H1 (cell line): Measurements from ENCODE around the gene PRKAR2A. TPM values are rescaled to one million over a fixed set of nuclear protein-coding genes. Genes with fewer than 3 reads are reported as not detected.

Source experiments
- BRCA1 ChIP-seq: IDR thresholded peaks from 2 replicates; pipeline ENCODE4 v1.6.1; 2012; ENCODE audit warnings: low read depth, low read length, improper control_type of control experiment
- CHD7 ChIP-seq: fragments of 300-600 bp; sonication (generic); IDR thresholded peaks from 2 replicates; pipeline ENCODE4 v1.7.1; 2012; ENCODE audit warnings: low read length, moderate library complexity, mild to moderate bottlenecking, inconsistent platforms; ENCODE audit not compliant: insufficient replicate concordance
- CTBP2 ChIP-seq: IDR thresholded peaks from 2 replicates; pipeline ENCODE4 v1.7.0; 2011; ENCODE audit warnings: borderline replicate concordance, mild to moderate bottlenecking, moderate library complexity, mixed read lengths, low read length; ENCODE audit not compliant: insufficient read depth, insufficient read length
- NANOG ChIP-seq: IDR thresholded peaks from 2 replicates; pipeline ENCODE4 v1.6.1; 2011; ENCODE audit warnings: low read length, low read depth, mild to moderate bottlenecking, inconsistent platforms; ENCODE audit not compliant: insufficient read depth, poor library complexity, severe bottlenecking
- PHF8 ChIP-seq: fragments of 200-600 bp; sonication (generic); conservative IDR thresholded peaks from 2 replicates; pipeline ENCODE4 v1.7.1; 2012; ENCODE audit warnings: low read depth, mild to moderate bottlenecking, inconsistent platforms, low read length, moderate library complexity
- POLR2AphosphoS5 ChIP-seq: IDR thresholded peaks from 2 replicates; pipeline ENCODE4 v1.6.1; 2011; ENCODE audit warnings: low read depth, low read length
- RAD21 ChIP-seq, 2 experiments: IDR thresholded peaks in 1 of 2; conservative IDR thresholded peaks in 1 of 2; 2 replicates each; pipeline ENCODE4 v1.6.1; 2011; ENCODE audit warnings: low read depth in 2 of 2, low read length in 2 of 2, improper control_type of control experiment in 1 of 2, inconsistent platforms in 1 of 2, mild to moderate bottlenecking in 1 of 2, moderate library complexity in 1 of 2
- TBP ChIP-seq: IDR thresholded peaks from 2 replicates; pipeline ENCODE4 v1.6.1; 2011; ENCODE audit warnings: low read depth, low read length, improper control_type of control experiment
- polyA plus RNA-seq, 7 experiments: library from polyadenylated mRNA; depleted of rRNA in 3 of 7; stranded (reverse) in 5 of 7; unstranded in 2 of 7; fragments of >200 nt in 5 of 7; fragments of 200-250 nt in 2 of 7; gene quantifications; 1 replicate in 5 of 7; 2 replicates in 1 of 7; 4 replicates in 1 of 7; pipeline versions ENCODE4 v1.2.1 to v1.2.3, GENCODE V29; 2011 to 2013; ENCODE audit warnings: missing spikeins in 2 of 7, mixed read lengths in 2 of 7
- total RNA-seq: library from RNA; stranded (reverse); fragmentation: NEBNext Ultra II Directional; extraction: Animal tissue kit (Norgen Biotek cat#: 25700); gene quantifications from 2 replicates; pipeline ENCODE4 v1.2.1, GENCODE V29; 2021

Gene PRKAR2A
- total and polyA plus RNA-seq, 2 of the 8 experiments (the other 6 are each of a cell fraction or from before 2014, with no cell fraction given), result 6.3 to 42.4 TPM

- no peak for TF ChIP-seq CHD7
- TF ChIP-seq NANOG, result no peak
- no peak for TF ChIP-seq POLR2AphosphoS5
- no peak for TF ChIP-seq RAD21 (IDR thresholded peaks at IDR 0.05 in 1 of 2, conservative IDR thresholded peaks at IDR 0.05 in 1 of 2; ENCODE audit: low read depth in 2 of 2, low read length in 2 of 2)
- TF ChIP-seq CTBP2, result no peak
- no peak for TF ChIP-seq PHF8
- no peak for TF ChIP-seq BRCA1
- no peak for TF ChIP-seq TBP
Observed at GRCh38 chr3:48863122-48863521, 15.4 kb upstream of the PRKAR2A start (continued).
